Endothelial cell of umbilical vein (primary cell): ENCODE results near the gene MED16. TPM values are rescaled to one million over a fixed set of nuclear protein-coding genes. Genes with fewer than 3 reads are reported as not detected.

Experiments used
- BruUV-seq: library from RNA; stranded (reverse); fragments of 400-500 nt; replicated peaks from 2 replicates; lab custom pipeline; 2021; lab: Mats Ljungman, UMichigan
- CTCF ChIA-PET: fragments of 300-600, 350-600 bp; sonication (Branson Sonifier 250); formaldehyde crosslinking; loops from one replicate; lab custom pipeline; 2021; ENCODE audit warnings: antibody characterized with exemption, inconsistent platforms; lab: Charles Lee
- POLR2A ChIA-PET: fragments of 300-600, 350-600 bp; sonication (Branson Sonifier 250); formaldehyde crosslinking; loops from one replicate; lab custom pipeline; 2021; ENCODE audit warnings: antibody characterized with exemption, inconsistent platforms; lab: Charles Lee
- DNase-seq: peaks from one replicate; pipeline ENCODE4 v3.0.0-alpha.2; 2011; ENCODE audit warnings: low read depth, low spot score
- FAIRE-seq: peaks from 2 replicates; lab custom pipeline; 2011; peaks lifted over from hg19 to GRCh38; lab: Jason Lieb, UNC
- H2AFZ ChIP-seq: 2 replicates; pipeline ENCODE4 v1.6.0; 2012; ENCODE audit warnings: low read depth, low read length, control low read depth, inconsistent platforms
- H3K27ac ChIP-seq: 2 replicates; pipeline ENCODE4 v1.5.1; 2011; ENCODE audit warnings: low read depth, mild to moderate bottlenecking, control low read depth, low read length, moderate library complexity; ENCODE audit not compliant: insufficient read depth
- H3K27me3 ChIP-seq, 2 experiments: 2 replicates each; pipeline versions ENCODE4 v1.6.0 to v1.6.1; 2011; ENCODE audit warnings: low read length in 2 of 2, mixed read lengths in 1 of 2; ENCODE audit not compliant: control insufficient read depth in 2 of 2, insufficient read depth in 2 of 2
- H3K36me3 ChIP-seq, 2 experiments: 2 replicates in 1 of 2; 3 replicates in 1 of 2; pipeline ENCODE4 v1.5.1; 2011; ENCODE audit warnings: low read length in 2 of 2, mild to moderate bottlenecking in 1 of 2, moderate library complexity in 1 of 2; ENCODE audit not compliant: control insufficient read depth in 2 of 2, insufficient read depth in 2 of 2; ENCODE audit errors: extremely low read depth in 1 of 2
- H3K4me1 ChIP-seq: 3 replicates; pipeline ENCODE4 v1.5.1; 2011; ENCODE audit warnings: mild to moderate bottlenecking, low read length; ENCODE audit not compliant: control insufficient read depth, insufficient read depth; ENCODE audit errors: extremely low read depth
- H3K4me2 ChIP-seq: 2 replicates; pipeline ENCODE4 v1.6.1; 2011; ENCODE audit warnings: low read length, control low read depth, mixed read lengths; ENCODE audit not compliant: insufficient read depth
- H3K4me3 ChIP-seq, 3 experiments: fragments of 200-600 bp in 1 of 3; sonication (generic), shearing (Covaris generic) in 1 of 3; replicated peaks in 1 of 3; 2 replicates each; pipeline ENCODE4 v1.5.1; 2011 to 2016; ENCODE audit warnings: control low read depth in 3 of 3, low read length in 3 of 3, mild to moderate bottlenecking in 2 of 3, inconsistent platforms in 1 of 3, low read depth in 1 of 3, moderate library complexity in 1 of 3; ENCODE audit not compliant: insufficient read depth in 1 of 3
- H3K79me2 ChIP-seq: 2 replicates; pipeline ENCODE4 v1.6.0; 2012; ENCODE audit warnings: low read length, inconsistent platforms; ENCODE audit not compliant: control insufficient read depth, insufficient read depth
- H3K9ac ChIP-seq: replicated peaks from 2 replicates; pipeline ENCODE3; 2011; ENCODE audit warnings: low read length, control low read depth; ENCODE audit not compliant: insufficient read depth; ENCODE audit errors: extremely low read depth
- H3K9me1 ChIP-seq: replicated peaks from 3 replicates; pipeline ENCODE4 v1.6.0; 2011; ENCODE audit warnings: mild to moderate bottlenecking, low read length; ENCODE audit not compliant: control insufficient read depth, insufficient read depth; ENCODE audit errors: extremely low read depth
- H3K9me3 ChIP-seq: replicated peaks from 2 replicates; pipeline ENCODE4 v1.5.1; 2012; ENCODE audit warnings: low read length, inconsistent platforms; ENCODE audit not compliant: control insufficient read depth, insufficient read depth
- H4K20me1 ChIP-seq: replicated peaks from 2 replicates; pipeline ENCODE3; 2011; ENCODE audit warnings: mild to moderate bottlenecking, low read length; ENCODE audit not compliant: control insufficient read depth, insufficient read depth; ENCODE audit errors: extremely low read depth
- EZH2 ChIP-seq: IDR thresholded peaks from 2 replicates; pipeline ENCODE4 v1.6.1; 2012; ENCODE audit warnings: borderline replicate concordance, low read depth, mild to moderate bottlenecking, moderate library complexity, low read length, inconsistent platforms; ENCODE audit not compliant: severe bottlenecking
- FOS ChIP-seq: IDR thresholded peaks from 2 replicates; pipeline ENCODE4 v1.6.1; 2011; ENCODE audit warnings: mild to moderate bottlenecking, low read length, moderate library complexity, borderline replicate concordance; ENCODE audit not compliant: insufficient read depth
- GATA2 ChIP-seq: IDR thresholded peaks from 2 replicates; pipeline ENCODE4 v1.7.0; 2011; ENCODE audit warnings: low read depth, mild to moderate bottlenecking, moderate library complexity, mixed read lengths, low read length; ENCODE audit not compliant: insufficient read length, insufficient read depth
- JUN ChIP-seq: IDR thresholded peaks from 2 replicates; pipeline ENCODE4 v1.6.1; 2011; ENCODE audit warnings: borderline replicate concordance, low read depth; ENCODE audit not compliant: insufficient read length, insufficient read depth
- MYC ChIP-seq: IDR thresholded peaks from one replicate; pipeline ENCODE4 v1.6.1; 2011; ENCODE audit warnings: mild to moderate bottlenecking, low read depth, low read length
- POLR2A ChIP-seq: IDR thresholded peaks from 2 replicates; pipeline ENCODE4 v1.6.1; 2012; ENCODE audit warnings: low read depth, mild to moderate bottlenecking, control low read depth, low read length
- POLR2AphosphoS5 ChIP-seq: IDR thresholded peaks from 2 replicates; pipeline ENCODE4 v1.6.1; 2012; ENCODE audit warnings: low read depth, mild to moderate bottlenecking, control low read depth, low read length, moderate library complexity; ENCODE audit not compliant: insufficient read depth
- dilution Hi-C: fragments of 300-500 bp; cut with MboI; formaldehyde crosslinking; loops from one replicate; pipeline ENCODE4 v1.15.0; 2019; ENCODE audit warnings: low sequenced_read_pairs; ENCODE audit not compliant: extremely low pct_ligation_motif_present
- intact Hi-C: fragments of 100-400 bp; cut with micrococcal nuclease; formaldehyde crosslinking; loops from one replicate; pipeline ENCODE4 v1.10.0; 2022
- polyA plus RNA-seq, 4 experiments: library from polyadenylated mRNA; depleted of rRNA in 3 of 4; stranded (reverse) in 3 of 4; unstranded in 1 of 4; fragments of >200 nt; gene quantifications; 2 replicates each; pipeline versions ENCODE4 v1.2.1 to v1.2.3, GENCODE V29; 2011 to 2012; ENCODE audit warnings: missing spikeins in 1 of 4
- total RNA-seq: library from RNA; stranded (reverse); gene quantifications from 2 replicates; pipeline ENCODE4 v1.2.3, GENCODE V29; 2021
- TF ChIP-seq, protein P1 (sequence below): IDR thresholded peaks from 2 replicates; pipeline ENCODE4 v1.6.1; 2011; ENCODE audit not compliant: insufficient read depth, insufficient read length
- TF ChIP-seq, protein P2 (sequence below), 2 donors: IDR thresholded peaks; 1 replicate in 1 of 2; 2 replicates in 1 of 2; pipeline ENCODE4 v1.5.1; 2011; ENCODE audit warnings: low read length in 2 of 2, mild to moderate bottlenecking in 2 of 2, moderate library complexity in 2 of 2, control low read depth in 1 of 2, inconsistent platforms in 1 of 2, low read depth in 1 of 2; ENCODE audit not compliant: insufficient read depth in 1 of 2; ENCODE audit errors: extremely low read depth in 1 of 2

Gene MED16
- total and polyA plus RNA-seq, 2 donors (not counting 3 experiments of a cell fraction or from before 2014, with no cell fraction given), result 63.1 to 66.5 TPM

DNA sequence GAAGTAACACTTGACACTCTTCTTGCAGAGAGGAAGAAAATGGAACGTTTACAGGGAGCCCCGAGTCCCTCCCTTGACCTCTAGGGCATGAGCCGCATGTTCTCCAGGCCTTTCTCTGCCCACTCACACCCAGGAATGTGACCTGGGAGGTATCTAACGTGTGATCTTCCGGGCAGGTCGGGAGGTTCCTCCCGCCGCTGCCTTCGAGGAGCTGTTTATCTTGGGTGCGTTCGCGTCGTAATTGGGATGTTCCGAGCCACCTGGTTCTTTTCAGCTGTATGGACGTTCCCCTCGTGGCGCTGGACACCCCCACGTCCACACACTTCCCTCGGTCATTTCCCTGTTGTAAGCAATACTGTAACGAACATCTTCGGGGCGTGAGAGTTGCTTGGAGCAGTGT lies 46.5 kb upstream of the MED16 start:
- no TSS peak for BruUV-seq
- H3K9me3 ChIP-seq, result no peaks in the 10 kb centered on the region
- no peak overlapping the region for H3K4me2 ChIP-seq
- H3K4me3 ChIP-seq, result no peak overlapping the region
- H3K27me3 ChIP-seq, result no peaks in the 10 kb centered on the region
- no peak for DNase-seq
- H2AFZ ChIP-seq, result no peak overlapping the region
- no peak overlapping the region for H3K9ac ChIP-seq
- H3K79me2 ChIP-seq, result peaks cover 2% of the 10 kb centered on the region
- TF ChIP-seq FOS, result no peak
- no peak for TF ChIP-seq MYC
- TF ChIP-seq GATA2, result no peak
- no peak for TF ChIP-seq POLR2AphosphoS5
- TF ChIP-seq JUN, result no peak
- TF ChIP-seq EZH2, result no peak
- TF ChIP-seq, protein P1, sequence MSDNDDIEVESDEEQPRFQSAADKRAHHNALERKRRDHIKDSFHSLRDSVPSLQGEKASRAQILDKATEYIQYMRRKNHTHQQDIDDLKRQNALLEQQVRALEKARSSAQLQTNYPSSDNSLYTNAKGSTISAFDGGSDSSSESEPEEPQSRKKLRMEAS, result no peak
- TF ChIP-seq, protein P2, sequence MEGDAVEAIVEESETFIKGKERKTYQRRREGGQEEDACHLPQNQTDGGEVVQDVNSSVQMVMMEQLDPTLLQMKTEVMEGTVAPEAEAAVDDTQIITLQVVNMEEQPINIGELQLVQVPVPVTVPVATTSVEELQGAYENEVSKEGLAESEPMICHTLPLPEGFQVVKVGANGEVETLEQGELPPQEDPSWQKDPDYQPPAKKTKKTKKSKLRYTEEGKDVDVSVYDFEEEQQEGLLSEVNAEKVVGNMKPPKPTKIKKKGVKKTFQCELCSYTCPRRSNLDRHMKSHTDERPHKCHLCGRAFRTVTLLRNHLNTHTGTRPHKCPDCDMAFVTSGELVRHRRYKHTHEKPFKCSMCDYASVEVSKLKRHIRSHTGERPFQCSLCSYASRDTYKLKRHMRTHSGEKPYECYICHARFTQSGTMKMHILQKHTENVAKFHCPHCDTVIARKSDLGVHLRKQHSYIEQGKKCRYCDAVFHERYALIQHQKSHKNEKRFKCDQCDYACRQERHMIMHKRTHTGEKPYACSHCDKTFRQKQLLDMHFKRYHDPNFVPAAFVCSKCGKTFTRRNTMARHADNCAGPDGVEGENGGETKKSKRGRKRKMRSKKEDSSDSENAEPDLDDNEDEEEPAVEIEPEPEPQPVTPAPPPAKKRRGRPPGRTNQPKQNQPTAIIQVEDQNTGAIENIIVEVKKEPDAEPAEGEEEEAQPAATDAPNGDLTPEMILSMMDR (IDR thresholded peaks at IDR 0.05; ENCODE audit: extremely low read depth in 1 of 2, insufficient read depth in 1 of 2, low read depth in 1 of 2, low read length in 2 of 2), result no peak
- no peak for TF ChIP-seq POLR2A
- no peaks in the 10 kb centered on the region for H3K36me3 ChIP-seq
- H3K4me1 ChIP-seq, result peaks cover 25% of the 10 kb centered on the region
- H3K27ac ChIP-seq, result no peak overlapping the region
- H3K9me1 ChIP-seq, result no peaks in the 10 kb centered on the region
- no peak for FAIRE-seq
- no peaks in the 10 kb centered on the region for H4K20me1 ChIP-seq
- dilution Hi-C loops (no loop called here), intact Hi-C loops (loop anchor here (10.0 kb wide), 1 partner anchor 165 kb away; the partner anchor contains the start of gene GPX4)
- CTCF ChIA-PET, result interaction anchor here (0.6 to 1.5 kb wide), 2 partner anchors 42 to 45 kb away, joined by 3 read pairs; partner anchors contain the start of gene WDR18
- POLR2A ChIA-PET, result no interaction called here
